ENCODE results near the gene GMIP.

The GMIP gene

DNA sequence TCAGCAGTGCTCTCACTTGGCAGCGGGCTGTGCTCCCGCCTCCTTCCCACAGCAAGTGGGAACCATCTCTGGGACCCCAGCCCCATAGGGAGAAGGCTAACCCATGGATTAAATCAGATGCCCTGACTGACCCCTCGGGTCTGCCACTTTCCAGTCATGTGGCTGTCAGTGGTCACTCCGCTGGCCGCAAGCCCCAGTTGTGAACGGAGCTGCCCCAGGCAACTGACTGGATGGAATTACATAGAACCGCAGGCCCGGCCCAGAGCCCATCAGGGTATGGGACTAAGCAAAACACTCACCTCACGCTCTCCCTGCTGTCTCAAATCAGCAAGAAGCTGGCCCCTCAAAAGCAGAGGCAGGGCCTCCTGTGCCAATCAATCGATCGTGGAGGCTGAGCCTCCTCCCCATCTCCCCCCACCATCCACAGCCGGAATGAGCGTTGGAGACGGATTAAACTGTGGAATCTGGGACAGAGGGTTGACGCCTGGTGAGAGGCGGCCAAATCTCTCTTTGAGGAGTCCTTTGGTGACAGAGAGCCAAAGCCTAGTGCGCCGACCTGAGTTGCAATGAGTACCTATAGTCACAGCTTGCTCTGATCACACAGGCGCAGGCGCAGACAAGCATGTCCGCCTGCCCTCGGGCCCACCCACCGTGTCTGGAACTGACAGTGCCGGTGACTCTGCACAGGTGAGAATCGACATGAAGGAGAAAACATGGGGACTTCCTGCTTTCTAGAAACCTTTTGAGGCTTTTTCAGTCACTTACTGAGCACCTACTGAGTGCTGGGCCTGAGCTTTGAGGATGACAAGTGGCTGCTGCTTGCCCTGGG is 63.7 kb downstream of the GMIP start:
- no peak overlapping the region for H3K4me3 ChIP-seq (replicated peaks; ENCODE audit: low read depth, low read length)
- peaks cover 5% of the 10 kb centered on the region for H3K36me3 ChIP-seq (ENCODE audit: control insufficient read depth, insufficient read depth, low read length)
- DNase-seq (ENCODE audit: extremely low read depth, insufficient read length): no peak
- no peaks in the 10 kb centered on the region for H3K27me3 ChIP-seq (replicated peaks; ENCODE audit: control insufficient read depth, insufficient read depth, low read length)
- TF ChIP-seq, protein P1, sequence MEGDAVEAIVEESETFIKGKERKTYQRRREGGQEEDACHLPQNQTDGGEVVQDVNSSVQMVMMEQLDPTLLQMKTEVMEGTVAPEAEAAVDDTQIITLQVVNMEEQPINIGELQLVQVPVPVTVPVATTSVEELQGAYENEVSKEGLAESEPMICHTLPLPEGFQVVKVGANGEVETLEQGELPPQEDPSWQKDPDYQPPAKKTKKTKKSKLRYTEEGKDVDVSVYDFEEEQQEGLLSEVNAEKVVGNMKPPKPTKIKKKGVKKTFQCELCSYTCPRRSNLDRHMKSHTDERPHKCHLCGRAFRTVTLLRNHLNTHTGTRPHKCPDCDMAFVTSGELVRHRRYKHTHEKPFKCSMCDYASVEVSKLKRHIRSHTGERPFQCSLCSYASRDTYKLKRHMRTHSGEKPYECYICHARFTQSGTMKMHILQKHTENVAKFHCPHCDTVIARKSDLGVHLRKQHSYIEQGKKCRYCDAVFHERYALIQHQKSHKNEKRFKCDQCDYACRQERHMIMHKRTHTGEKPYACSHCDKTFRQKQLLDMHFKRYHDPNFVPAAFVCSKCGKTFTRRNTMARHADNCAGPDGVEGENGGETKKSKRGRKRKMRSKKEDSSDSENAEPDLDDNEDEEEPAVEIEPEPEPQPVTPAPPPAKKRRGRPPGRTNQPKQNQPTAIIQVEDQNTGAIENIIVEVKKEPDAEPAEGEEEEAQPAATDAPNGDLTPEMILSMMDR (IDR thresholded peaks at IDR 0.05; ENCODE audit: insufficient read depth, low read length, poor library complexity, severe bottlenecking): no peak

All from GM06990 (cell line).